ENCODE data around the gene ZBTB20. TPM values are rescaled to one million over a fixed set of nuclear protein-coding genes. Genes with fewer than 3 reads are reported as not detected.

Gene ZBTB20
- total RNA-seq, 1 donor from 2014 or later: 30.4 TPM

DNA sequence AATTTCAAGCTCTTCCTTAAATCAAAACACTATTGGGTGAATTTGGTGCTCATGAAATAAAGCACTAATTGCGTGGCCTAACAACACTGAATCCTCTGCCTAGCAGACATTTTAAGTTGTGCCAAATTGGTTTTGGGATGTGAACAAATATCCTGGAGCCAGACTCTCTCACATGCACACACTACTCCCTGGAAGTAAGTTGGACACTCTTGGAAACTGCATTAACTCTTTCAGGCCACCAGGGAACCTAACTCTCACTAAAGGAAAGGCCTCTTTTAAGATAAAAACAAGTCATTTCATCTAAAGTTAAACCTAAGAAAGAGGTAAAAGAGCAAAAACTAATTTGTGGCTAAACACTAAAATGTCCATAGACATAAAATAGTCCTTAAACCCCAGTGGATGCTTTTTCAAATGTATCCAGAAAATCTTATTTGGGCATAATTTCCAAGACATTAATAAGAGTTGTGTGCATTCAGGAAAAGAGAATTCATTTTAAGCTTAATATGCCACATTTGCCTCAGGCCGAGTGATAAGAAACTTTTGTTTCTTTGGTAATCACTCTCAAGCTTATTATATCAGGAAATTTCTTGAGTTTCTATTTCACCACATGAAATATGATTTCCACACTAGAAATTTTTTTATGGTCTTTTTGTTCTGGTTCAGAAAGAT lies 61.8 kb downstream of the ZBTB20 start:
- H3K9me3 Mint-ChIP-seq: no peaks in the 10 kb centered on the region
- no peak for DNase-seq (ENCODE audit: low spot score in 2 of 2, unreplicated experiment in 2 of 2)
- TF ChIP-seq, protein P1, sequence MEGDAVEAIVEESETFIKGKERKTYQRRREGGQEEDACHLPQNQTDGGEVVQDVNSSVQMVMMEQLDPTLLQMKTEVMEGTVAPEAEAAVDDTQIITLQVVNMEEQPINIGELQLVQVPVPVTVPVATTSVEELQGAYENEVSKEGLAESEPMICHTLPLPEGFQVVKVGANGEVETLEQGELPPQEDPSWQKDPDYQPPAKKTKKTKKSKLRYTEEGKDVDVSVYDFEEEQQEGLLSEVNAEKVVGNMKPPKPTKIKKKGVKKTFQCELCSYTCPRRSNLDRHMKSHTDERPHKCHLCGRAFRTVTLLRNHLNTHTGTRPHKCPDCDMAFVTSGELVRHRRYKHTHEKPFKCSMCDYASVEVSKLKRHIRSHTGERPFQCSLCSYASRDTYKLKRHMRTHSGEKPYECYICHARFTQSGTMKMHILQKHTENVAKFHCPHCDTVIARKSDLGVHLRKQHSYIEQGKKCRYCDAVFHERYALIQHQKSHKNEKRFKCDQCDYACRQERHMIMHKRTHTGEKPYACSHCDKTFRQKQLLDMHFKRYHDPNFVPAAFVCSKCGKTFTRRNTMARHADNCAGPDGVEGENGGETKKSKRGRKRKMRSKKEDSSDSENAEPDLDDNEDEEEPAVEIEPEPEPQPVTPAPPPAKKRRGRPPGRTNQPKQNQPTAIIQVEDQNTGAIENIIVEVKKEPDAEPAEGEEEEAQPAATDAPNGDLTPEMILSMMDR (IDR thresholded peaks at IDR 0.05; ENCODE audit: unreplicated experiment): peak; percentile 37
- no peak overlapping the region for H3K4me3 Mint-ChIP-seq
- no peak overlapping the region for H3K27ac Mint-ChIP-seq
- no peaks in the 10 kb centered on the region for H3K27me3 Mint-ChIP-seq (ENCODE audit: low read depth)
- peaks cover 9% of the 10 kb centered on the region for H3K4me1 Mint-ChIP-seq
- H3K36me3 Mint-ChIP-seq: no peaks in the 10 kb centered on the region

DNA sequence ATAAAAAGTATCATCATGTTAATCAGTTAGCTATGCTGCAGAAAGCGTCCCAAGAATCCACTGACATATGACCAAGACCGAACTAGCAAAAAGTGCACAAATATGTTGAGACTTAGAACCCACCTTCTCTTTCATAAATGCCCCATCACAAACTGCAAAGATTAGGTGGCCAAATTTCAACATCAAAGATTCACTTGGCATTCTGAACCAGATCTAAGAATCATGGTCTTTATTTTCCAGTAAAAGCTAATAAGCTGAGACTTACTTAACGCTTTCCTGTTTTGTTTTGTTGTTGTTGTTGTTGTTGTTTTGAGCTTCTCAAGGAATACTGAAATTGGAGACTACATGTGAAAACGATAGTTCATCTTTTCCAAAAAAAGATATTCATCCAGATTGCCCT lies 62.4 kb downstream of the ZBTB20 start:
- no peak for DNase-seq (ENCODE audit: low spot score in 2 of 2, unreplicated experiment in 2 of 2)
- Mint-ChIP-seq H3K27me3 (ENCODE audit: low read depth) (no peaks in the 10 kb centered on the region), H3K4me3 (no peak overlapping the region), H3K27ac (no peak overlapping the region), H3K9me3 (no peaks in the 10 kb centered on the region), H3K36me3 (no peaks in the 10 kb centered on the region), H3K4me1 (peaks cover 9% of the 10 kb centered on the region)
- TF ChIP-seq, protein P1 (IDR thresholded peaks at IDR 0.05; ENCODE audit: unreplicated experiment): no peak

DNA sequence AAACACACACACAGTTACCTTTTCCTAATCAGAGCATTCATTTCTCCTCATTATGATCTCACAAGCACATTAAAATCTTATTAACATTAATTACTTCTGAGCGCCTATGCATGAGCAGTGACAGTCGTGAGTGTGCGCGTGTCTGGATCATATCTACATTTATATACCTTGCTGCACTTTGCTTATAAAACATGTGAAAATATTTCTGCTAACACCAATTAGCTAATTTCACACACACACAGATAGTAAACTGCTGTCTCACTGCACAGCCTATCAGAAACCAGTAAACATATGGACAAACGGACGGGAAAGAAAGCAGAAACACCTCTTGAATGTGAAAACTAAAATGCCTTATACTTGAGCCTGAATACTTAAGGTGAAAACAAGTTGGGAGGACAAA lies 64.8 kb downstream of the ZBTB20 start:
- H3K4me1 Mint-ChIP-seq: peaks cover 9% of the 10 kb centered on the region
- H3K27ac Mint-ChIP-seq: no peak overlapping the region
- TF ChIP-seq, protein P1 (IDR thresholded peaks at IDR 0.05; ENCODE audit: unreplicated experiment): no peak
- no peaks in the 10 kb centered on the region for H3K27me3 Mint-ChIP-seq (ENCODE audit: low read depth)
- no peaks in the 10 kb centered on the region for H3K36me3 Mint-ChIP-seq
- no peak overlapping the region for H3K4me3 Mint-ChIP-seq
- DNase-seq (ENCODE audit: low spot score in 2 of 2, unreplicated experiment in 2 of 2): no peak
- peaks cover 2% of the 10 kb centered on the region for H3K9me3 Mint-ChIP-seq

DNA sequence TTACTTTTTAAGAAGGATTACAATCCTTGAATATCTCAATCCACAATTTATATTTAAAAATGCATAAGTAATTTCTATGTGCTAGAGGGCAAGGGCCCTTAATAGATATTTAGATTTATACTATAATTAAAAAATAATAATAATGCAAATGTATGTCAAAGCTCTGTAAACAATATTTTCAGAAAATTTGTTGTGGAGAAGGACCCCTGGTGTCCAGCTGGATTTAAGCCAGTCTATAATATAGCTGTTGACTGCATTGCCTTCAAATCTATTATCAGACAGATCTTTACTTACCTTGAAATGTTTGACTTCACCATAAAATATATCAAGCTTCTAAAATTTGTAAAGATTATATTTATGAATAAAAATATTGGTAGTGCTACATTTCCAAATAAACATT lies 65.6 kb downstream of the ZBTB20 start:
- Mint-ChIP-seq H3K4me3 (no peak overlapping the region), H3K27ac (no peak overlapping the region), H3K27me3 (ENCODE audit: low read depth) (no peaks in the 10 kb centered on the region), H3K36me3 (peaks cover 5% of the 10 kb centered on the region), H3K9me3 (peaks cover 10% of the 10 kb centered on the region), H3K4me1 (peaks cover 9% of the 10 kb centered on the region)
- no peak for DNase-seq (ENCODE audit: low spot score in 2 of 2, unreplicated experiment in 2 of 2)
- TF ChIP-seq, protein P1 (IDR thresholded peaks at IDR 0.05; ENCODE audit: unreplicated experiment): no peak

DNA sequence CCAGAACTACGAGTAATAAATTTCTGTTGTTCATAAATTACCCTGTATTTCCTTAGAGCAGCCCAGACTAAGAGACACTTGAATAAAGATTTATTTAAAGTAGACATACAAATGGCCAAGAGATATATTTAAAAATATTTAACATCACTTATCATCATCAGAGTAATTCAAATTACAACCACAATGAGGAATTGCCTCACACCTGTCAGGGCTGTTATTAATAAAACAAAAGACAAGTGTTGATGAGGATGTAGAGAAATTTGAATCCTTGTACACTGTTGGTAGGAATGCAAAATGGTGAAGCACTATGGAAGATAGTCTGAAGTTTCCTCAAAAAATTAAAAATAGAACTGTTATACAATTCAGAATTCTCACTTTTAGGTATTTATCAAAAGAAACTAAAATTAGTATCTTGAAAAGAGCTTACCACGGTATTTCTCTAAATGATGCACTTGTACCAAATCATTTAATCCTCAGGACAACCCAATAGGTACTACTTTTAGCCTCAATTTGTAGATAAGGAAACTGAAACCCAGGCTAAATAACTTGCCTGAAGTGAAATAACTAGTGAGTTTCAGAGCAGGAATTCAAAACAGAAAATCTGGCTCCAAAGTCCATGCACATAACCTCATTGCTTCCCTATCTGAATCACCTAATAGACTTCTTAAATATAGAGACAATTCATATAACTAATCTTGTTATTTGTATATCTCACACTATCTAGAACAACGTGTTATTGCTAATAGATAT lies 69.4 kb downstream of the ZBTB20 start:
- H3K4me1 Mint-ChIP-seq: no peaks in the 10 kb centered on the region
- no peaks in the 10 kb centered on the region for H3K27me3 Mint-ChIP-seq (ENCODE audit: low read depth)
- TF ChIP-seq, protein P1 (IDR thresholded peaks at IDR 0.05; ENCODE audit: unreplicated experiment): no peak
- H3K27ac Mint-ChIP-seq: no peak overlapping the region
- no peak overlapping the region for H3K4me3 Mint-ChIP-seq
- DNase-seq (ENCODE audit: low spot score in 2 of 2, unreplicated experiment in 2 of 2): no peak
- H3K36me3 Mint-ChIP-seq: peaks cover 16% of the 10 kb centered on the region
- H3K9me3 Mint-ChIP-seq: peaks cover 22% of the 10 kb centered on the region

Data from mesothelial cell of epicardium (in vitro differentiated cells).